MM.1S (cell line): ENCODE measurements around the gene SCYGR2.

Experiments
- CTCF ChIP-seq: fragments of 300-600 bp; sonication (generic); IDR thresholded peaks from 2 replicates; pipeline ENCODE4 v1.5.1; 2016; ENCODE audit warnings: antibody characterized with exemption, low read length, mixed read lengths
- EZH2 ChIP-seq: fragments of 300-600 bp; sonication (generic); optimal IDR thresholded peaks from 2 replicates; pipeline ENCODE3; 2017; ENCODE audit warnings: low read depth, mild to moderate bottlenecking, antibody characterized with exemption, low read length, mixed read lengths
- EZH2phosphoT487 ChIP-seq: fragments of 300-600 bp; sonication (generic); IDR thresholded peaks from 2 replicates; pipeline ENCODE4 v1.6.1; 2018; ENCODE audit warnings: antibody characterized with exemption, low read length

GRCh38 chr2:227551836-227552235, 46.9 kb upstream of the SCYGR2 start:
- TF ChIP-seq CTCF (no peak), EZH2 (no peak), EZH2phosphoT487 (no peak)
